Mucosa of descending colon (tissue), 3 donors: Measurements from ENCODE around the gene DDX24. TPM values are rescaled to one million over a fixed set of nuclear protein-coding genes. Genes with fewer than 3 reads are reported as not detected.

ENCODE experiments used
- ATAC-seq: fragments of 200-7000 bp; cut with Tn5 transposase; one replicate; pipeline ENCODE4 v1.9.1; 2020; ENCODE audit warnings: mild to moderate bottlenecking, moderate library complexity
- DNase-seq, 3 donors: peaks; one replicate each; pipeline ENCODE4 v3.0.0-alpha.2; 2020
- H3K36me3 ChIP-seq: fragments of 200-600 bp; one replicate; pipeline ENCODE4 v1.8.0; 2021; ENCODE audit warnings: low read depth, mild to moderate bottlenecking
- H3K4me1 ChIP-seq: fragments of 200-600 bp; one replicate; pipeline ENCODE4 v1.8.0; 2021; ENCODE audit warnings: low read depth, mild to moderate bottlenecking
- H3K4me3 ChIP-seq: fragments of 200-600 bp; one replicate; pipeline ENCODE4 v1.8.0; 2021; ENCODE audit warnings: mild to moderate bottlenecking
- H3K9me3 ChIP-seq: fragments of 200-600 bp; one replicate; pipeline ENCODE4 v1.8.0; 2021; ENCODE audit warnings: mild to moderate bottlenecking
- CTCF ChIP-seq: fragments of 200-600 bp; IDR thresholded peaks from one replicate; pipeline ENCODE4 v1.8.0; 2022; ENCODE audit warnings: antibody characterized with exemption, mild to moderate bottlenecking
- intact Hi-C, 2 donors: fragments of 100-400 bp; cut with DNase I in 1 of 2; cut with micrococcal nuclease in 1 of 2; formaldehyde crosslinking; loops; one replicate each; pipeline versions ENCODE4 v1.11.0 to v1.11.1; 2022; cut with DNase I, micrococcal nuclease
- total RNA-seq, 3 donors: library from RNA; stranded (reverse); fragmentation: NEBNext Ultra II Directional in 2 of 3; extraction: Animal tissue kit (Norgen Biotek cat#: 25700) in 2 of 3; gene quantifications; one replicate each; pipeline versions ENCODE4 v1.2.1 to v1.2.4, GENCODE V29; 2021 to 2023
- donor health status: DM: no; HTN: no; CAD: no; lungs with moderate emphysema.
- donor health status: DM: no; HTN: no; CAD: no.
- donor health status: DM: no; HTN: yes; CAD: no.

The DDX24 gene
- total RNA-seq, 3 donors from 2014 or later, result 90.6 to 197 (median 107) TPM

GRCh38 chr14:94123868-94124267, 42.9 kb upstream of the DDX24 start:
- ATAC-seq, result no peak
- Histone ChIP-seq H3K4me3 (no peak overlapping the region), H3K4me1 (no peaks in the 10 kb centered on the region), H3K36me3 (no peaks in the 10 kb centered on the region), H3K9me3 (peaks cover 9% of the 10 kb centered on the region)
- no peak for DNase-seq
- TF ChIP-seq CTCF, result no peak
- intact Hi-C loops, result no loop called here

- H3K36me3 ChIP-seq, result no peaks in the 10 kb centered on the region
- DNase-seq (no peak), ATAC-seq (no peak)
- TF ChIP-seq CTCF, result no peak
- intact Hi-C loops, result no loop called here
- H3K9me3 ChIP-seq, result peaks cover 9% of the 10 kb centered on the region
- no peak overlapping the region for H3K4me3 ChIP-seq
- no peaks in the 10 kb centered on the region for H3K4me1 ChIP-seq
These were observed 42.3 kb upstream of the DDX24 start for GRCh38 chr14:94123296-94123695.

GRCh38 chr14:94122438-94122837, 41.4 kb upstream of the DDX24 start:
- ATAC-seq, result no peak
- no peak for TF ChIP-seq CTCF
- H3K4me3 ChIP-seq, result no peak overlapping the region
- H3K4me1 ChIP-seq, result no peaks in the 10 kb centered on the region
- peaks cover 9% of the 10 kb centered on the region for H3K9me3 ChIP-seq
- no peaks in the 10 kb centered on the region for H3K36me3 ChIP-seq
- intact Hi-C loops, result no loop called here
- DNase-seq, result no peak

- Histone ChIP-seq H3K4me3 (no peak overlapping the region), H3K9me3 (peaks cover 9% of the 10 kb centered on the region), H3K36me3 (no peaks in the 10 kb centered on the region), H3K4me1 (no peaks in the 10 kb centered on the region)
- DNase-seq (no peak), ATAC-seq (no peak)
- no peak for TF ChIP-seq CTCF
- intact Hi-C loops, result no loop called here
These were observed 40.5 kb upstream of the DDX24 start for GRCh38 chr14:94121485-94121884.

GRCh38 chr14:94120667-94121340, 39.8 kb upstream of the DDX24 start:
- H3K36me3 ChIP-seq, result no peaks in the 10 kb centered on the region
- no peak for TF ChIP-seq CTCF
- H3K4me1 ChIP-seq, result no peaks in the 10 kb centered on the region
- H3K9me3 ChIP-seq, result peaks cover 9% of the 10 kb centered on the region
- intact Hi-C loops, result no loop called here
- no peak overlapping the region for H3K4me3 ChIP-seq
- DNase-seq, result no peak
- no peak for ATAC-seq

- intact Hi-C loops, result no loop called here
- no peak for TF ChIP-seq CTCF
- ATAC-seq, result no peak
- peaks cover 9% of the 10 kb centered on the region for H3K9me3 ChIP-seq
- DNase-seq, result no peak
- H3K4me3 ChIP-seq, result no peak overlapping the region
- no peaks in the 10 kb centered on the region for H3K36me3 ChIP-seq
- H3K4me1 ChIP-seq, result peaks cover 5% of the 10 kb centered on the region
These were observed 38.1 kb upstream of the DDX24 start for GRCh38 chr14:94119071-94119470.
